ENCODE results near the gene CALB2.

DNA sequence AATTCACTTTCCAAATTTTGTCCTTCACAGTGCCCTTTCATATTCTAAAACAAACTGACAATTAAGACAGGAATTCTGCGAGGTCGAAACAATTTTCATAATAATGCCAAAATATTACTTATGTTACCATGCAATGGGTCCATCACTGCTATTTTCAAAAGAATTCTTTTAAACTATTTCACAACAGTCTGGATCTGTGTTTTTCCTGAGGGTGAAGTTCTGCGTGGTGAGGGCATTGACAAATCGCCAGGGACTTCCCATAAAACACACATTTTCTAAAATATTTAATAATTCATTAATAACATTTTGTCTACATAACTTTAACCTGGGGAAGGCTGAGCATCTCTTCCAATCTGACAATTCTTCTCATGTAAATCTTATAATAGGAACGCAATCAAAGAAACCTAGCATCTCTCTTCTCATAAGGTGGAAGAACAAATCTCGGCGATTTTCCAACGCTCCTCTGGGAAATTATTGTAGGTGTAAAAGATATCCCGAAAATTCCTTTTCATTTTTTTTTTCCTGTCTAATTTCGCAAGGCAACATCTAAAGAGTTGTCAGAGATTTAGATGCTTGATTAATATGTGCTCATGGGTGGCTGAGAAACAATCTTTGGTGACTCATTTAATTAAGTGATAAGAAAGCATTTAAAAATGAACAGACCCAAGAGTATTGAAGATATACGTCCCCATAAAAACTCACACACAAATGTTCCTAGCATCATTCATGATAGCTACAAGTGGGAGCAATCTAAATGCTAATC lies 41.5 kb downstream of the CALB2 start:
- TF ChIP-seq, protein P1, sequence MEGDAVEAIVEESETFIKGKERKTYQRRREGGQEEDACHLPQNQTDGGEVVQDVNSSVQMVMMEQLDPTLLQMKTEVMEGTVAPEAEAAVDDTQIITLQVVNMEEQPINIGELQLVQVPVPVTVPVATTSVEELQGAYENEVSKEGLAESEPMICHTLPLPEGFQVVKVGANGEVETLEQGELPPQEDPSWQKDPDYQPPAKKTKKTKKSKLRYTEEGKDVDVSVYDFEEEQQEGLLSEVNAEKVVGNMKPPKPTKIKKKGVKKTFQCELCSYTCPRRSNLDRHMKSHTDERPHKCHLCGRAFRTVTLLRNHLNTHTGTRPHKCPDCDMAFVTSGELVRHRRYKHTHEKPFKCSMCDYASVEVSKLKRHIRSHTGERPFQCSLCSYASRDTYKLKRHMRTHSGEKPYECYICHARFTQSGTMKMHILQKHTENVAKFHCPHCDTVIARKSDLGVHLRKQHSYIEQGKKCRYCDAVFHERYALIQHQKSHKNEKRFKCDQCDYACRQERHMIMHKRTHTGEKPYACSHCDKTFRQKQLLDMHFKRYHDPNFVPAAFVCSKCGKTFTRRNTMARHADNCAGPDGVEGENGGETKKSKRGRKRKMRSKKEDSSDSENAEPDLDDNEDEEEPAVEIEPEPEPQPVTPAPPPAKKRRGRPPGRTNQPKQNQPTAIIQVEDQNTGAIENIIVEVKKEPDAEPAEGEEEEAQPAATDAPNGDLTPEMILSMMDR (conservative IDR thresholded peaks at IDR 0.05; ENCODE audit: low read depth, low read length): no peak
- no peak for TF ChIP-seq EZH2 (IDR thresholded peaks at IDR 0.05; ENCODE audit: borderline replicate concordance, low read depth, low read length, poor library complexity, severe bottlenecking)

Data from A673 (cell line).